HL-60 (cell line): ENCODE measurements around the gene IRX4.

Experiments used
- CTCF ChIP-seq: IDR thresholded peaks from one replicate; pipeline ENCODE4 v1.5.1; 2011; ENCODE audit warnings: low read length, control low read depth, inconsistent platforms; ENCODE audit not compliant: insufficient read depth
- GABPA ChIP-seq: IDR thresholded peaks from 2 replicates; pipeline ENCODE4 v1.6.1; 2012; ENCODE audit warnings: low read depth
- POLR2AphosphoS5 ChIP-seq: IDR thresholded peaks from 2 replicates; pipeline ENCODE4 v1.6.1; 2012; ENCODE audit warnings: low read depth
- REST ChIP-seq: IDR thresholded peaks from 2 replicates; pipeline ENCODE4 v1.6.1; 2012; ENCODE audit warnings: low read depth; ENCODE audit not compliant: insufficient replicate concordance

- no peak for TF ChIP-seq CTCF
- TF ChIP-seq POLR2AphosphoS5 = no peak
- TF ChIP-seq REST = no peak
- no peak for TF ChIP-seq GABPA
Measured at GRCh38 chr5:1865486-1865885, 17.2 kb downstream of the IRX4 start.
